ENCODE data around the gene RGS6. TPM values are rescaled to one million over a fixed set of nuclear protein-coding genes. Genes with fewer than 3 reads are reported as not detected.

RGS6 gene
- total RNA-seq, 2 experiments from 2014 or later: not detected

- TF ChIP-seq EZH2phosphoT487 (IDR thresholded peaks at IDR 0.05; ENCODE audit: borderline replicate concordance, low read depth, low read length): no peak
- TF ChIP-seq, protein P1, sequence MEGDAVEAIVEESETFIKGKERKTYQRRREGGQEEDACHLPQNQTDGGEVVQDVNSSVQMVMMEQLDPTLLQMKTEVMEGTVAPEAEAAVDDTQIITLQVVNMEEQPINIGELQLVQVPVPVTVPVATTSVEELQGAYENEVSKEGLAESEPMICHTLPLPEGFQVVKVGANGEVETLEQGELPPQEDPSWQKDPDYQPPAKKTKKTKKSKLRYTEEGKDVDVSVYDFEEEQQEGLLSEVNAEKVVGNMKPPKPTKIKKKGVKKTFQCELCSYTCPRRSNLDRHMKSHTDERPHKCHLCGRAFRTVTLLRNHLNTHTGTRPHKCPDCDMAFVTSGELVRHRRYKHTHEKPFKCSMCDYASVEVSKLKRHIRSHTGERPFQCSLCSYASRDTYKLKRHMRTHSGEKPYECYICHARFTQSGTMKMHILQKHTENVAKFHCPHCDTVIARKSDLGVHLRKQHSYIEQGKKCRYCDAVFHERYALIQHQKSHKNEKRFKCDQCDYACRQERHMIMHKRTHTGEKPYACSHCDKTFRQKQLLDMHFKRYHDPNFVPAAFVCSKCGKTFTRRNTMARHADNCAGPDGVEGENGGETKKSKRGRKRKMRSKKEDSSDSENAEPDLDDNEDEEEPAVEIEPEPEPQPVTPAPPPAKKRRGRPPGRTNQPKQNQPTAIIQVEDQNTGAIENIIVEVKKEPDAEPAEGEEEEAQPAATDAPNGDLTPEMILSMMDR (conservative IDR thresholded peaks at IDR 0.05; ENCODE audit: low read length): no peak
- H3K27ac ChIP-seq (ENCODE audit: low read depth, low read length, poor library complexity, severe bottlenecking): no peak overlapping the region
- intact Hi-C loops (cut with micrococcal nuclease; ENCODE audit: unreplicated experiment): no loop called here
- no peak overlapping the region for H3K4me2 ChIP-seq (ENCODE audit: low read length)
- H4K20me1 ChIP-seq (ENCODE audit: insufficient read depth, low read length): no peaks in the 10 kb centered on the region
- H3K4me3 ChIP-seq (ENCODE audit: low read depth, low read length, poor library complexity, severe bottlenecking): no peak overlapping the region
- H2AFZ ChIP-seq (ENCODE audit: low read length): no peak overlapping the region
- H3K4me1 ChIP-seq (ENCODE audit: insufficient read depth, low read length, poor library complexity, severe bottlenecking): no peaks in the 10 kb centered on the region
- no peaks in the 10 kb centered on the region for H3K9me3 ChIP-seq (ENCODE audit: low read length)
- H3K79me2 ChIP-seq (ENCODE audit: insufficient read depth, low read depth, low read length): no peaks in the 10 kb centered on the region
- H3K36me3 ChIP-seq (ENCODE audit: insufficient read depth, low read length): no peaks in the 10 kb centered on the region
- H3K9me2 ChIP-seq (ENCODE audit: insufficient read depth, low read length): no peaks in the 10 kb centered on the region
- CTCF ChIA-PET (ENCODE audit: unreplicated experiment): no interaction called here
- BruUV-seq (replicated peaks): no TSS peak
- POLR2A ChIA-PET: no interaction called here
- DNase-seq (ENCODE audit: low spot score): no peak
These were observed 682.1 kb downstream of the RGS6 start for GRCh38 chr14:72614365-72614764.

- DNase-seq (ENCODE audit: low spot score): no peak
- no peak for TF ChIP-seq EZH2phosphoT487 (IDR thresholded peaks at IDR 0.05; ENCODE audit: borderline replicate concordance, low read depth, low read length)
- TF ChIP-seq, protein P1 (conservative IDR thresholded peaks at IDR 0.05; ENCODE audit: low read length): no peak
- ChIA-PET CTCF (ENCODE audit: unreplicated experiment) (no interaction called here), POLR2A (no interaction called here)
- no peaks in the 10 kb centered on the region for H4K20me1 ChIP-seq (ENCODE audit: insufficient read depth, low read length)
- no peaks in the 10 kb centered on the region for H3K36me3 ChIP-seq (ENCODE audit: insufficient read depth, low read length)
- no peak overlapping the region for H3K4me2 ChIP-seq (ENCODE audit: low read length)
- no peak overlapping the region for H2AFZ ChIP-seq (ENCODE audit: low read length)
- no TSS peak for BruUV-seq (replicated peaks)
- H3K79me2 ChIP-seq (ENCODE audit: insufficient read depth, low read depth, low read length): no peaks in the 10 kb centered on the region
- H3K4me1 ChIP-seq (ENCODE audit: insufficient read depth, low read length, poor library complexity, severe bottlenecking): no peaks in the 10 kb centered on the region
- H3K4me3 ChIP-seq (ENCODE audit: low read depth, low read length, poor library complexity, severe bottlenecking): no peak overlapping the region
- intact Hi-C loops (cut with micrococcal nuclease; ENCODE audit: unreplicated experiment): no loop called here
- no peaks in the 10 kb centered on the region for H3K9me3 ChIP-seq (ENCODE audit: low read length)
- H3K27ac ChIP-seq (ENCODE audit: low read depth, low read length, poor library complexity, severe bottlenecking): no peak overlapping the region
- H3K9me2 ChIP-seq (ENCODE audit: insufficient read depth, low read length): no peaks in the 10 kb centered on the region
These were observed 682.7 kb downstream of the RGS6 start for GRCh38 chr14:72614891-72615415.

DNA sequence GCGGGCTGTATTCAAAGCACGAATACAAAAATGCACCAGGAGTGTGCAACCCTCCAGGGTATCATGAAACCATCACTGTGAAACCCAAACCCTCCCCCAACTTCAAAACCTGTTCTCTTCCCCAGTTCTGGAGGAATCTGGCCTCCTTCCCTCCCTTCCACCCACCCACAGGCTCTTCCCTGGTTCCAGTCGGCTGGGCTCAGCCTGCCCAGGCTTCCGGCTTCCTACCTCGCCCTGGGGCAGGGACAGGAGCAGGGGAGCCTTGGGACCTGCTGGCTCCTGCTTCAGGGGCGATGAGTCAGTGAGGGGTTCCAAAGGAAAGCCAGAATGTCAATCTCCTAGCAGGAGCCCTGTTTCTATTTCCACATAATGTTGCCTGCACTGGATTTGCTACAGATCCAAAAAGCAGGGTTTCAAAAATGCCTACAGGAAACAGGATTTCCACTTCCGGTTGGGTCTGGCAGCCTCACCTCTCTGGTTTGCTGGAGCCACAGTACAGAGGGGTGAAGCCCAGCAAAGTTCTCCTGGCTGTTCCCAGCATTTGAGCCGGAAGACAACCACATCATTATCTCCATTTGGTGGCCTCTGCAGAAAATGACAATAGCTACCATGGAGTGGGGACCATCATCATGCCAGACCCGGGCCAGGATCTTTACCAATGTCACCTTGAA, 683.4 kb downstream of the RGS6 start:
- H3K27ac ChIP-seq (ENCODE audit: low read depth, low read length, poor library complexity, severe bottlenecking): no peak overlapping the region
- no peaks in the 10 kb centered on the region for H4K20me1 ChIP-seq (ENCODE audit: insufficient read depth, low read length)
- no peaks in the 10 kb centered on the region for H3K9me2 ChIP-seq (ENCODE audit: insufficient read depth, low read length)
- H3K9me3 ChIP-seq (ENCODE audit: low read length): no peaks in the 10 kb centered on the region
- no peaks in the 10 kb centered on the region for H3K4me1 ChIP-seq (ENCODE audit: insufficient read depth, low read length, poor library complexity, severe bottlenecking)
- no peak overlapping the region for H2AFZ ChIP-seq (ENCODE audit: low read length)
- no peak overlapping the region for H3K4me2 ChIP-seq (ENCODE audit: low read length)
- ChIA-PET POLR2A (no interaction called here), CTCF (ENCODE audit: unreplicated experiment) (no interaction called here)
- H3K4me3 ChIP-seq (ENCODE audit: low read depth, low read length, poor library complexity, severe bottlenecking): no peak overlapping the region
- TF ChIP-seq, protein P1 (conservative IDR thresholded peaks at IDR 0.05; ENCODE audit: low read length): no peak
- TF ChIP-seq EZH2phosphoT487 (IDR thresholded peaks at IDR 0.05; ENCODE audit: borderline replicate concordance, low read depth, low read length): no peak
- no peaks in the 10 kb centered on the region for H3K36me3 ChIP-seq (ENCODE audit: insufficient read depth, low read length)
- BruUV-seq (replicated peaks): no TSS peak
- no peaks in the 10 kb centered on the region for H3K79me2 ChIP-seq (ENCODE audit: insufficient read depth, low read depth, low read length)
- intact Hi-C loops (cut with micrococcal nuclease; ENCODE audit: unreplicated experiment): no loop called here
- DNase-seq (ENCODE audit: low spot score): no peak

Data from OCI-LY7 (cell line).